IPS-18c (cell line): ENCODE results near the gene FAM3B.

Experiments used
- H3K4me3 ChIP-seq: 2 replicates; pipeline ENCODE4 v1.7.0; 2013; ENCODE audit warnings: low read depth, mild to moderate bottlenecking, low read length, moderate library complexity; ENCODE audit not compliant: insufficient read depth
- H3K9me3 ChIP-seq: one replicate; pipeline ENCODE4 v1.6.1; 2013; ENCODE audit warnings: mild to moderate bottlenecking, low read length, moderate library complexity; ENCODE audit not compliant: control insufficient read depth, insufficient read depth

The FAM3B gene

GRCh38 chr21:41361786-41362604, 45.4 kb downstream of the FAM3B start, which contains the start of gene MX2:
MX2 (plus strand) TSS chr21:41362027; CDS start chr21:41376907, 14,880 bp downstream.
- Histone ChIP-seq H3K4me3 (no peak within 1 kb of the TSS), H3K9me3 (no peaks in the 10 kb centered on the region)

- Histone ChIP-seq H3K9me3 (no peaks in the 10 kb centered on the region), H3K4me3 (no peak overlapping the region)
Measured at GRCh38 chr21:41362605-41363369, 46.2 kb downstream of the FAM3B start.

- Histone ChIP-seq H3K4me3 (no peak overlapping the region), H3K9me3 (no peaks in the 10 kb centered on the region)
Measured at GRCh38 chr21:41363370-41364270, 47.0 kb downstream of the FAM3B start.

GRCh38 chr21:41364308-41364707, 47.7 kb downstream of the FAM3B start:
- Histone ChIP-seq H3K4me3 (no peak overlapping the region), H3K9me3 (no peaks in the 10 kb centered on the region)

- H3K4me3 ChIP-seq = no peak overlapping the region
- no peaks in the 10 kb centered on the region for H3K9me3 ChIP-seq
Measured at GRCh38 chr21:41365377-41366107, 48.9 kb downstream of the FAM3B start.

GRCh38 chr21:41366522-41367151, 50.0 kb downstream of the FAM3B start:
- no peak overlapping the region for H3K4me3 ChIP-seq
- peaks cover 3% of the 10 kb centered on the region for H3K9me3 ChIP-seq

GRCh38 chr21:41367301-41367944, 50.8 kb downstream of the FAM3B start:
- Histone ChIP-seq H3K4me3 (no peak overlapping the region), H3K9me3 (peaks cover 3% of the 10 kb centered on the region)

GRCh38 chr21:41367945-41368734, 51.5 kb downstream of the FAM3B start:
- Histone ChIP-seq H3K9me3 (peaks cover 3% of the 10 kb centered on the region), H3K4me3 (no peak overlapping the region)

GRCh38 chr21:41368735-41369104, 52.1 kb downstream of the FAM3B start:
- Histone ChIP-seq H3K4me3 (no peak overlapping the region), H3K9me3 (peaks cover 3% of the 10 kb centered on the region)

GRCh38 chr21:41369105-41369919, 52.7 kb downstream of the FAM3B start:
- Histone ChIP-seq H3K9me3 (peaks cover 3% of the 10 kb centered on the region), H3K4me3 (peak overlapping the region; percentile 51)

- Histone ChIP-seq H3K4me3 (peak overlapping the region; percentile 51), H3K9me3 (peaks cover 3% of the 10 kb centered on the region)
Measured at GRCh38 chr21:41369920-41370839, 53.6 kb downstream of the FAM3B start.

GRCh38 chr21:41370840-41371684, 54.5 kb downstream of the FAM3B start:
- peaks cover 3% of the 10 kb centered on the region for H3K9me3 ChIP-seq
- no peak overlapping the region for H3K4me3 ChIP-seq

GRCh38 chr21:41371685-41372030, 55.1 kb downstream of the FAM3B start:
- no peak overlapping the region for H3K4me3 ChIP-seq
- H3K9me3 ChIP-seq = peaks cover 3% of the 10 kb centered on the region
